ENCODE data around the gene PTTG1.

DNA sequence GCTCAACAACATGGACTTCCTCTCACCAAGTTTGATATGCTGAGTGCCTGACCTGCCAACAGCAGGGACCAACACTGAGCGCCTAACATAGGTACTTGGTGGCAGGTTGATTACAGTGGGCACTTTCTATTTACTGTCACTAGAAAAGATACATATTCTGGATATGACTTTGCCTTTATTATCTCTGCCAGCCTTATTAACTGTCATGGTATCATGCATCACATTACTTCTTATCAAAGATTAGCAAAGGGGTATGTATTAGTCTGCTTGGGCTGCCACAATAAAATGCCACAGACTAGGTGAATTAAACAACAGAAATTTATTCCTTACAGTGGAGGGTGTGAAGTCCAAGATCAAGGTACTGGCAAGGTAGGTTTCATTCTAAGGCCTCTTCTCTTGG lies 37.0 kb upstream of the PTTG1 start:
- no peak for TF ChIP-seq EZH2phosphoT487 (IDR thresholded peaks at IDR 0.05; ENCODE audit: low read depth)
- TF ChIP-seq, protein P1, sequence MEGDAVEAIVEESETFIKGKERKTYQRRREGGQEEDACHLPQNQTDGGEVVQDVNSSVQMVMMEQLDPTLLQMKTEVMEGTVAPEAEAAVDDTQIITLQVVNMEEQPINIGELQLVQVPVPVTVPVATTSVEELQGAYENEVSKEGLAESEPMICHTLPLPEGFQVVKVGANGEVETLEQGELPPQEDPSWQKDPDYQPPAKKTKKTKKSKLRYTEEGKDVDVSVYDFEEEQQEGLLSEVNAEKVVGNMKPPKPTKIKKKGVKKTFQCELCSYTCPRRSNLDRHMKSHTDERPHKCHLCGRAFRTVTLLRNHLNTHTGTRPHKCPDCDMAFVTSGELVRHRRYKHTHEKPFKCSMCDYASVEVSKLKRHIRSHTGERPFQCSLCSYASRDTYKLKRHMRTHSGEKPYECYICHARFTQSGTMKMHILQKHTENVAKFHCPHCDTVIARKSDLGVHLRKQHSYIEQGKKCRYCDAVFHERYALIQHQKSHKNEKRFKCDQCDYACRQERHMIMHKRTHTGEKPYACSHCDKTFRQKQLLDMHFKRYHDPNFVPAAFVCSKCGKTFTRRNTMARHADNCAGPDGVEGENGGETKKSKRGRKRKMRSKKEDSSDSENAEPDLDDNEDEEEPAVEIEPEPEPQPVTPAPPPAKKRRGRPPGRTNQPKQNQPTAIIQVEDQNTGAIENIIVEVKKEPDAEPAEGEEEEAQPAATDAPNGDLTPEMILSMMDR (IDR thresholded peaks at IDR 0.05; ENCODE audit: low read depth, low read length): no peak

Measured in OCI-LY3 (cell line).